ENCODE results near the gene NDUFAF2.

- no peak for TF ChIP-seq POLR2AphosphoS5 (IDR thresholded peaks at IDR 0.05; ENCODE audit: low read depth, low read length)
- no peak for TF ChIP-seq ZNF276 (CRISPR knock-in tag; IDR thresholded peaks at IDR 0.05; ENCODE audit: low read depth)
- no peak for TF ChIP-seq CTCF (CRISPR knock-in tag; IDR thresholded peaks at IDR 0.05)
- no peak for TF ChIP-seq RFXAP (CRISPR knock-in tag; IDR thresholded peaks at IDR 0.05; ENCODE audit: borderline replicate concordance)
- TF ChIP-seq NR2F2 (IDR thresholded peaks at IDR 0.05; ENCODE audit: borderline replicate concordance, low read depth): no peak
- no peak for TF ChIP-seq ETS1 (CRISPR knock-in tag; IDR thresholded peaks at IDR 0.05)
- no peak for TF ChIP-seq PBX3 (CRISPR knock-in tag; IDR thresholded peaks at IDR 0.05; ENCODE audit: borderline replicate concordance)
- TF ChIP-seq SMARCE1 (IDR thresholded peaks at IDR 0.05; ENCODE audit: borderline replicate concordance): no peak
- no peak for TF ChIP-seq ZUFSP (CRISPR knock-in tag; IDR thresholded peaks at IDR 0.05; ENCODE audit: borderline replicate concordance)
- no peak for TF ChIP-seq ZNF549 (CRISPR knock-in tag; IDR thresholded peaks at IDR 0.05)
Observed at GRCh38 chr5:61030163-61030482, 85.1 kb downstream of the NDUFAF2 start.
